Measurements from ENCODE around the gene TCF7L2.

GRCh38 chr10:113037218-113037617, 87.2 kb downstream of the TCF7L2 start:
- TF ChIP-seq, protein P1, sequence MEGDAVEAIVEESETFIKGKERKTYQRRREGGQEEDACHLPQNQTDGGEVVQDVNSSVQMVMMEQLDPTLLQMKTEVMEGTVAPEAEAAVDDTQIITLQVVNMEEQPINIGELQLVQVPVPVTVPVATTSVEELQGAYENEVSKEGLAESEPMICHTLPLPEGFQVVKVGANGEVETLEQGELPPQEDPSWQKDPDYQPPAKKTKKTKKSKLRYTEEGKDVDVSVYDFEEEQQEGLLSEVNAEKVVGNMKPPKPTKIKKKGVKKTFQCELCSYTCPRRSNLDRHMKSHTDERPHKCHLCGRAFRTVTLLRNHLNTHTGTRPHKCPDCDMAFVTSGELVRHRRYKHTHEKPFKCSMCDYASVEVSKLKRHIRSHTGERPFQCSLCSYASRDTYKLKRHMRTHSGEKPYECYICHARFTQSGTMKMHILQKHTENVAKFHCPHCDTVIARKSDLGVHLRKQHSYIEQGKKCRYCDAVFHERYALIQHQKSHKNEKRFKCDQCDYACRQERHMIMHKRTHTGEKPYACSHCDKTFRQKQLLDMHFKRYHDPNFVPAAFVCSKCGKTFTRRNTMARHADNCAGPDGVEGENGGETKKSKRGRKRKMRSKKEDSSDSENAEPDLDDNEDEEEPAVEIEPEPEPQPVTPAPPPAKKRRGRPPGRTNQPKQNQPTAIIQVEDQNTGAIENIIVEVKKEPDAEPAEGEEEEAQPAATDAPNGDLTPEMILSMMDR (IDR thresholded peaks at IDR 0.05) = no peak
- no peak for TF ChIP-seq POLR2A (IDR thresholded peaks at IDR 0.05)
